GM12891 (cell line): Measurements from ENCODE around the gene OTUB1.
"Not testable (repeated sequence)": the region's sequence is repeated elsewhere in the genome, so short reads cannot be mapped to it uniquely, and the experiment has no call there.

ENCODE experiments used
- DNase-seq: peaks from one replicate; pipeline ENCODE4 v3.0.0; 2011; ENCODE audit warnings: low spot score; ENCODE audit not compliant: insufficient read length
- FAIRE-seq: peaks from 2 replicates; lab custom pipeline; 2011; peaks lifted over from hg19 to GRCh38; lab: Jason Lieb, UNC
- PAX5 ChIP-seq: IDR thresholded peaks from 2 replicates; pipeline ENCODE4 v1.6.1; 2011; ENCODE audit warnings: low read length, moderate library complexity, mild to moderate bottlenecking; ENCODE audit not compliant: insufficient read depth, severe bottlenecking
- POLR2A ChIP-seq: IDR thresholded peaks from 2 replicates; pipeline ENCODE4 v1.6.1; 2011; ENCODE audit warnings: low read depth, low read length, control low read depth
- POLR2AphosphoS5 ChIP-seq: IDR thresholded peaks from 2 replicates; pipeline ENCODE4 v1.6.1; 2011; ENCODE audit warnings: low read depth, low read length, control low read depth
- POU2F2 ChIP-seq: IDR thresholded peaks from 2 replicates; pipeline ENCODE4 v1.6.1; 2011; ENCODE audit warnings: low read depth, mild to moderate bottlenecking, control low read depth, low read length, moderate library complexity
- SPI1 ChIP-seq: IDR thresholded peaks from 2 replicates; pipeline ENCODE4 v1.6.1; 2011; ENCODE audit warnings: low read depth, low read length, control low read depth
- TAF1 ChIP-seq: IDR thresholded peaks from 2 replicates; pipeline ENCODE4 v1.6.1; 2011; ENCODE audit warnings: low read depth, low read length, control low read depth

Gene OTUB1

GRCh38 chr11:64044730-64045393, 58.6 kb downstream of the OTUB1 start:
- no peak for FAIRE-seq
- DNase-seq = no peak
- TF ChIP-seq SPI1 (no peak), TAF1 (no peak), PAX5 (no peak), POU2F2 (no peak), POLR2AphosphoS5 (no peak), POLR2A (no peak)

- TF ChIP-seq POLR2A (no peak), SPI1 (no peak), POLR2AphosphoS5 (no peak), PAX5 (no peak), POU2F2 (no peak), TAF1 (no peak)
- DNase-seq (no peak), FAIRE-seq (no peak)
These were observed 59.5 kb downstream of the OTUB1 start for GRCh38 chr11:64045700-64046099.

GRCh38 chr11:64047373-64047772, 61.1 kb downstream of the OTUB1 start:
- not testable (repeated sequence) for DNase-seq, FAIRE-seq
